ENCODE measurements around the gene ATP2C1. TPM values are rescaled to one million over a fixed set of nuclear protein-coding genes. Genes with fewer than 3 reads are reported as not detected.

The ATP2C1 gene
- total and polyA plus RNA-seq, 2 of the 4 experiments (the other 2 are of a cell fraction) = 41.4 to 50.2 TPM

GRCh38 chr3:130934442-130935089 lies 40.7 kb downstream of the ATP2C1 start:
- Histone ChIP-seq H3K4ac (ENCODE audit: low read depth, low read length) (no peak overlapping the region), H2BK15ac (ENCODE audit: low read depth, low read length) (no peak overlapping the region), H3K18ac (ENCODE audit: low read depth, low read length) (no peak overlapping the region), H2AK9ac (replicated peaks; ENCODE audit: low read depth, low read length, poor library complexity) (no peak overlapping the region), H3K4me3 (ENCODE audit: insufficient read depth, low read depth, low read length) (no peak overlapping the region), H3K4me1 (ENCODE audit: control insufficient read depth, insufficient read depth, low read length) (peaks cover 4% of the 10 kb centered on the region), H3K36me3 (ENCODE audit: control insufficient read depth, insufficient read depth, low read length) (peaks cover 2% of the 10 kb centered on the region; the same call in 1 of the 2 replicates), H3K79me1 (ENCODE audit: low read depth in 1 of 2, low read length in 2 of 2) (peaks cover 19 to 25% of the 10 kb centered on the region in 2 experiments), H3K9me3 (ENCODE audit: control insufficient read depth, insufficient read depth, low read length) (no peaks in the 10 kb centered on the region), H3K23ac (ENCODE audit: low read depth, low read length) (no peak overlapping the region), H4K91ac (ENCODE audit: insufficient read depth, low read depth, low read length) (no peak overlapping the region), H4K5ac (ENCODE audit: low read depth, low read length) (no peak overlapping the region), H3K14ac (replicated peaks; ENCODE audit: low read depth, low read length) (no peak overlapping the region), H4K8ac (ENCODE audit: low read depth in 2 of 2, low read length in 2 of 2) (no peak overlapping the region), H3K9me1 (ENCODE audit: insufficient read depth, low read length) (peaks cover 5% of the 10 kb centered on the region; the same call in 1 of the 2 replicates), H3K4me2 (ENCODE audit: low read depth, low read length) (peak overlapping the region; percentile 5; the same call in 1 of the 2 replicates), H3K27ac (ENCODE audit: insufficient read depth, low read length) (no peak overlapping the region), H2BK20ac (ENCODE audit: low read depth, low read length) (no peak overlapping the region), H3K27me3 (ENCODE audit: control insufficient read depth, insufficient read depth, low read length) (no peaks in the 10 kb centered on the region), H3K9ac (ENCODE audit: low read depth, low read length) (no peak overlapping the region), H2AFZ (replicated peaks; ENCODE audit: low read length, poor library complexity) (no peak overlapping the region), H4K20me1 (ENCODE audit: insufficient read depth, low read length) (peaks cover 3% of the 10 kb centered on the region; the same call in 1 of the 2 replicates), H3K56ac (ENCODE audit: extremely low read depth, insufficient read depth, low read length) (no peak overlapping the region), H2BK5ac (ENCODE audit: low read depth, low read length, poor library complexity, severe bottlenecking) (no peak overlapping the region), H2AK5ac (ENCODE audit: low read depth, low read length) (no peak overlapping the region), H2BK120ac (ENCODE audit: low read depth, low read length) (no peak overlapping the region)
- TF ChIP-seq NFE2L2 (IDR thresholded peaks at IDR 0.05; ENCODE audit: low read depth, low read length) = no peak
- no peak for TF ChIP-seq RAD21 (IDR thresholded peaks at IDR 0.05; ENCODE audit: low read length)
- peak; percentile 32; the same call in 1 of the 2 replicates for TF ChIP-seq CEBPB (IDR thresholded peaks at IDR 0.05; ENCODE audit: low read depth, low read length)
- no peak for TF ChIP-seq POLR2A (IDR thresholded peaks at IDR 0.05; ENCODE audit: low read depth, low read length)
- no peak for TF ChIP-seq RFX5 (IDR thresholded peaks at IDR 0.05; ENCODE audit: low read depth, low read length)
- peak; percentile 31 for DNase-seq
- dilution Hi-C loops (cut with HindIII; ENCODE audit: low sequenced_read_pairs, unreplicated experiment) (no loop called here), in situ Hi-C loops (cut with MboI; ENCODE audit: low sequenced_read_pairs) (no loop called here), intact Hi-C loops (cut with micrococcal nuclease) (no loop called here)
- no TSS peak for BruUV-seq (replicated peaks)
- WGBS, 2 experiments (ENCODE audit: extremely low coverage in 2 of 2, insufficient read length in 1 of 2) = 100% methylated on average over 1 of the region's 4 CpGs; no CpG with 5 or more reads in 1 of the 2 experiments
- no peak for ATAC-seq (ENCODE audit: low read depth)
- CTCF ChIA-PET = interaction anchor here (1.1 kb wide), 1 partner anchor 10 kb away, joined by 4 read pairs; no protein-coding TSS in a partner anchor
- POLR2A ChIA-PET (ENCODE audit: unreplicated experiment) = no interaction called here

All from IMR-90 (cell line).